Hepatocyte (in vitro differentiated cells): ENCODE results near the gene APBA2. TPM values are rescaled to one million over a fixed set of nuclear protein-coding genes. Genes with fewer than 3 reads are reported as not detected.
A peak's percentile ranks its signal among the peaks of the same experiment; 100 is the strongest.

Source experiments
- DNase-seq: peaks from one replicate; pipeline ENCODE4 v3.0.0-alpha.2; 2016; ENCODE audit warnings: low spot score
- H2AFZ ChIP-seq: fragments of 200-600 bp; sonication (generic); 2 replicates; pipeline ENCODE4 v1.6.0; 2016; ENCODE audit warnings: antibody characterized with exemption, mild to moderate bottlenecking
- H3K27ac ChIP-seq: fragments of 200-600 bp; sonication (generic); 2 replicates; pipeline ENCODE4 v1.5.1; 2016; ENCODE audit warnings: mild to moderate bottlenecking
- H3K27me3 ChIP-seq: fragments of 200-600 bp; sonication (generic); 2 replicates; pipeline ENCODE4 v1.6.1; 2016
- H3K36me3 ChIP-seq: fragments of 200-600 bp; sonication (generic); replicated peaks from 2 replicates; pipeline ENCODE4 v1.5.1; 2016; ENCODE audit warnings: low read depth; ENCODE audit not compliant: insufficient read depth
- H3K4me1 ChIP-seq: fragments of 200-600 bp; sonication (generic); 2 replicates; pipeline ENCODE4 v1.5.1; 2016; ENCODE audit warnings: mild to moderate bottlenecking, moderate library complexity; ENCODE audit not compliant: insufficient read depth
- H3K4me2 ChIP-seq: fragments of 200-600 bp; sonication (generic); 2 replicates; pipeline ENCODE4 v1.6.0; 2016
- H3K4me3 ChIP-seq: fragments of 200-600 bp; sonication (generic); 2 replicates; pipeline ENCODE4 v1.5.1; 2016; ENCODE audit warnings: mild to moderate bottlenecking
- H3K79me2 ChIP-seq: fragments of 200-600 bp; sonication (generic); 2 replicates; pipeline ENCODE4 v1.6.0; 2017; ENCODE audit warnings: mild to moderate bottlenecking
- H3K9me2 ChIP-seq: fragments of 200-600 bp; sonication (generic); replicated peaks from 2 replicates; pipeline ENCODE4 v1.6.0; 2017; ENCODE audit warnings: mild to moderate bottlenecking; ENCODE audit not compliant: insufficient read depth
- H3K9me3 ChIP-seq: fragments of 200-600 bp; sonication (generic); 2 replicates; pipeline ENCODE4 v1.5.1; 2016; ENCODE audit warnings: low read depth, mild to moderate bottlenecking
- H4K20me1 ChIP-seq: fragments of 200-600 bp; sonication (generic); 2 replicates; pipeline ENCODE4 v1.6.0; 2016; ENCODE audit warnings: mild to moderate bottlenecking; ENCODE audit not compliant: insufficient read depth, poor library complexity, severe bottlenecking
- CTCF ChIP-seq: fragments of 200-600 bp; sonication (generic); IDR thresholded peaks from 2 replicates; pipeline ENCODE4 v1.5.1; 2016; ENCODE audit warnings: antibody characterized with exemption, mild to moderate bottlenecking; ENCODE audit not compliant: poor library complexity
- EZH2 ChIP-seq: fragments of 200-600 bp; sonication (generic); IDR thresholded peaks from 2 replicates; pipeline ENCODE4 v1.6.1; 2016; ENCODE audit warnings: antibody characterized with exemption, mild to moderate bottlenecking, borderline replicate concordance
- EZH2phosphoT487 ChIP-seq: fragments of 200-600 bp; sonication (generic); IDR thresholded peaks from one replicate; pipeline ENCODE4 v1.6.1; 2018; ENCODE audit warnings: antibody characterized with exemption, mild to moderate bottlenecking, low read depth, moderate library complexity; ENCODE audit not compliant: unreplicated experiment, severe bottlenecking
- WGBS: methylation state at CpG from one replicate; pipeline ENCODE4 v1.1.6; 2016; ENCODE audit warnings: low lambda C conversion rate; ENCODE audit errors: missing lambda C conversion rate; 5-methylcytosine and 5-hydroxymethylcytosine counted together
- polyA plus RNA-seq: library from polyadenylated mRNA; unstranded; fragments of >200 nt; fragmentation: Nextera tagmentation; extraction: Ambion mirVana; gene quantifications from 2 replicates; pipeline ENCODE4 v1.2.1, GENCODE V29; 2016
- total RNA-seq: library from RNA; depleted of rRNA; stranded (reverse); fragments of >200 nt; gene quantifications from 2 replicates; pipeline ENCODE4 v1.2.3, GENCODE V29; 2014

APBA2 gene
- total and polyA plus RNA-seq, 2 experiments from 2014 or later, result 8.4 to 10.1 TPM

DNA sequence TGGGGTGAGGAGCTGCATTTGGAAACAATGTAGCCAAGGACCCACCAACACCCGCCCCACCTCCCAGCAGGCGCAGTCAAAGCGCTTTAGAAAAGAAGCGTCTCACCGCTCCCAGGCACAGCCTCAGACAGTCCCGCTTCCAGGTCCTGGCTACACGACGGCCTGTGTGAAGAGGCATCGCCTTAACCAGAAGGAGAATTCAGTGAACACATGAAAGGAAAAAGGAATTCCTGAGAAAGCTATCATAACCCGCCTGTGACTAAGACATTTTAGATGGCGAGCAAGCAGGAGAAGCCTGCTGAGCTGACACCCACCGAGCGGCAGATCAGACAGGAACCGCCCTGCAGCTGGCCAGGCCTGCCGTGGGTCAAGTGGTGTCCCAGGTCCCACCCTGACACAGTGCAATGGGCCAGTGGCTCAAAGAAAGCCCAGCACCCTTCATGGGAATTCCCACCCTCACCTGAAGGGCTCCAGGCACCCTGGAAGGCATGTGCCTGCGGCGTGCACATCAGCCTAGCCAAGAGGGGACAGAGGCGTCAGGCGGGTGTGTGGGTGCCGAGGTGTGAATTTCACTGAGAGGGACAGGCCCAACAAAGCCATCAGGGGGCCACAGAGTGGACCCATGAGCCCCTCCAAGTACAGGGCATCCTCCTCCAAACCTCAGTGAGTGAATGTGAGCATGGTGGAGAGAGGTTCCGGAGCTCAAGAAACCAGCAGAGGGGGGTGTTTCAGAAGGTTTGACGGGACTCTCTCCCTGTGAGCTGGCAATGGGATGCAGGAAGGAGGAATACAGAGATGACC is 239.0 kb downstream of the APBA2 start:
- no peak overlapping the region for H3K27ac ChIP-seq
- no peak for DNase-seq
- H4K20me1 ChIP-seq, result no peaks in the 10 kb centered on the region
- no peaks in the 10 kb centered on the region for H3K36me3 ChIP-seq
- H3K4me2 ChIP-seq, result no peak overlapping the region
- 76% methylated on average over 21 of the region's 22 CpGs for WGBS
- H3K79me2 ChIP-seq, result no peaks in the 10 kb centered on the region
- H3K9me2 ChIP-seq, result no peaks in the 10 kb centered on the region
- TF ChIP-seq EZH2, result no peak
- peak; percentile 30 for TF ChIP-seq CTCF
- no peak overlapping the region for H3K4me3 ChIP-seq
- no peaks in the 10 kb centered on the region for H3K9me3 ChIP-seq
- H3K4me1 ChIP-seq, result no peaks in the 10 kb centered on the region
- H3K27me3 ChIP-seq, result no peaks in the 10 kb centered on the region
- no peak overlapping the region for H2AFZ ChIP-seq

DNA sequence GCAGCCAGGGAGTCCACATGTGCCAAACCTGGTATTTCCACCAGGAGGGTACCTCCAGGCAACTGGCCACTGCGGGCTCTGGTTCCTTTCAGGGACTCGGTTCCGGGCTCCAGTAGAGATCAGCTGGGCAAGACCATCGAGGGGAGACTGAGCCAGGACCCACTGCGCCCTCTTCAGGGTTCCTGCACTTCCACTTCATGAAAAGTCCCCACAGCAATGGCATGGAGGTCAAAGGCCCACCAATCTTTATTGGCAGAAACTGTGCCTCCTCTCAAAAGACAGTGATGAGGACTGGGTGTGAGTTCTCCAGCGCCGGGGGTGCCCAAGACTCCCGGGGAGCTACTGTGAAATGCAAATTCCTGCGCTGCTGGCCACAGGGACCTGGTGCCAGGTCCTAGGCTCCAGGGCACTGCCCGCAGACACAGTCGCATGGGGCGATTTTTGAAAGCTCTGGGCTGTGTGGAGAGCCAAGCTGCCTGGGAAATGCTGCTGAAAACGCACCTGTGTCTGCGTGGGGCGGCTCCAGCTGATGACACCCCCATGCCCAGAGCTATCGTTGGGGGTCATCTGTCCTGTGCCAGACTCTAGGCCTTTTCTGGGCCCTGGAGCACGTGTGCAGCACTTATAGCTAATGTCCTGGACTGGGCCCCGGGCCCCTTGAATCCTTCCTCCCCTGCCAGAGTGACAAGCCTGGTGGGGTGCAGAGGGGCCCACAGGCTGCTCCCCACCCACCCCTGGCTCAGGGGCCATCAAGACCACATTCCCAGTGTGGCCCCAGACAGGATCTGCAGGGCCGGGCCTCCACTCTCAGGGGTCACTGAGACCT is 239.8 kb downstream of the APBA2 start:
- Histone ChIP-seq H3K79me2 (no peaks in the 10 kb centered on the region), H3K27ac (no peak overlapping the region), H3K4me1 (no peaks in the 10 kb centered on the region), H3K9me2 (no peaks in the 10 kb centered on the region), H3K4me2 (no peak overlapping the region), H3K4me3 (no peak overlapping the region), H4K20me1 (no peaks in the 10 kb centered on the region), H3K9me3 (no peaks in the 10 kb centered on the region), H3K36me3 (no peaks in the 10 kb centered on the region), H3K27me3 (peaks cover 2% of the 10 kb centered on the region), H2AFZ (no peak overlapping the region)
- TF ChIP-seq CTCF (no peak), EZH2phosphoT487 (no peak)
- WGBS, result 95% methylated on average over 17 of the region's 19 CpGs
- DNase-seq, result no peak

- TF ChIP-seq EZH2phosphoT487 (no peak), EZH2 (no peak), CTCF (no peak)
- Histone ChIP-seq H3K27ac (no peak overlapping the region), H3K4me1 (no peaks in the 10 kb centered on the region), H3K36me3 (no peaks in the 10 kb centered on the region), H3K9me3 (no peaks in the 10 kb centered on the region), H3K9me2 (no peaks in the 10 kb centered on the region), H2AFZ (no peak overlapping the region), H3K4me3 (no peak overlapping the region), H3K79me2 (no peaks in the 10 kb centered on the region), H4K20me1 (no peaks in the 10 kb centered on the region), H3K4me2 (no peak overlapping the region), H3K27me3 (peaks cover 2% of the 10 kb centered on the region)
- no peak for DNase-seq
- 88% methylated on average over 11 of the region's 11 CpGs for WGBS
Observed at GRCh38 chr15:29126208-29126536, 240.4 kb downstream of the APBA2 start.
